C1 segment of cervical spinal cord (tissue), 14 donors: Measurements from ENCODE around the gene NKPD1.

Experiments used
- DNase-seq, 14 donors: peaks; one replicate each; lab custom pipeline; 2025; lab: John Stamatoyannopoulos, UW

Gene NKPD1

GRCh38 chr19:45172611-45173208 lies 11.9 kb upstream of the NKPD1 start:
- no peak for DNase-seq

GRCh38 chr19:45172173-45172572 lies 11.4 kb upstream of the NKPD1 start:
- DNase-seq: no peak

- DNase-seq: no peak
Observed at GRCh38 chr19:45171211-45171623, 10.4 kb upstream of the NKPD1 start.

GRCh38 chr19:45170146-45171106 lies 9.6 kb upstream of the NKPD1 start:
- no peak for DNase-seq

GRCh38 chr19:45169602-45170001 lies 8.8 kb upstream of the NKPD1 start:
- DNase-seq: no peak

GRCh38 chr19:45168767-45169351 lies 8.1 kb upstream of the NKPD1 start:
- no peak for DNase-seq

GRCh38 chr19:45166723-45167252 lies 6.0 kb upstream of the NKPD1 start:
- no peak for DNase-seq

- DNase-seq: peak in 1 of 14 donors; percentile 20
Observed at GRCh38 chr19:45164577-45165335, 4.0 kb upstream of the NKPD1 start.

- DNase-seq: no peak
Observed at GRCh38 chr19:45163751-45164460, 3.1 kb upstream of the NKPD1 start.

- no peak for DNase-seq
Observed at GRCh38 chr19:45163156-45163555, 2.4 kb upstream of the NKPD1 start.

GRCh38 chr19:45162608-45163143 lies 1.9 kb upstream of the NKPD1 start:
- DNase-seq: no peak

- DNase-seq: no peak
Observed at GRCh38 chr19:45161738-45162607, 1.2 kb upstream of the NKPD1 start.

GRCh38 chr19:45159971-45160324 lies 834 bp downstream of the NKPD1 start:
- DNase-seq: no peak

GRCh38 chr19:45159210-45159970 lies 1.4 kb downstream of the NKPD1 start:
- no peak for DNase-seq

GRCh38 chr19:45158503-45159209 lies 2.1 kb downstream of the NKPD1 start:
- DNase-seq: no peak

GRCh38 chr19:45156751-45157150 lies 4.0 kb downstream of the NKPD1 start:
- DNase-seq: no peak

GRCh38 chr19:45156011-45156630 lies 4.7 kb downstream of the NKPD1 start:
- no peak for DNase-seq
